T-helper 1 cell (primary cell): ENCODE results near the gene IER3.
A peak's percentile ranks its signal among the peaks of the same experiment; 100 is the strongest.

ENCODE experiments used
- DNase-seq, 5 donors: peaks; one replicate each; pipeline ENCODE4 v3.0.0-alpha.2; 2012 to 2020

Gene IER3

GRCh38 chr6:30747902-30748769 is 3.8 kb upstream of the IER3 start:
- no peak for DNase-seq

- DNase-seq, result no peak
Observed at GRCh38 chr6:30747300-30747687, 2.9 kb upstream of the IER3 start.

GRCh38 chr6:30743099-30744053 is 971 bp downstream of the IER3 start:
- DNase-seq, result peak in 3 of 5 donors; percentile 26 to 64 (median 33)

GRCh38 chr6:30742316-30743098 is 1.8 kb downstream of the IER3 start, which contains the start of gene FLOT1:
TSS of gene FLOT1 (minus strand) at chr6:30742687. CDS start at chr6:30742189, 498 bp downstream.
- peak; percentile 71 to 96 (median 77) for DNase-seq

GRCh38 chr6:30741789-30742315 is 2.5 kb downstream of the IER3 start:
- DNase-seq, result no peak

- DNase-seq, result no peak
Observed at GRCh38 chr6:30741063-30741779, 3.1 kb downstream of the IER3 start.

- no peak for DNase-seq
Observed at GRCh38 chr6:30740540-30740870, 3.8 kb downstream of the IER3 start.

GRCh38 chr6:30738532-30738931 is 5.8 kb downstream of the IER3 start:
- DNase-seq, result no peak

GRCh38 chr6:30735668-30736314 is 8.6 kb downstream of the IER3 start:
- DNase-seq, result no peak

GRCh38 chr6:30732237-30732943 is 12.0 kb downstream of the IER3 start:
- DNase-seq, result no peak

GRCh38 chr6:30730601-30731435 is 13.5 kb downstream of the IER3 start:
- peak; percentile 74 to 87 (median 79) for DNase-seq

GRCh38 chr6:30727920-30728553 is 16.3 kb downstream of the IER3 start:
- no peak for DNase-seq

- no peak for DNase-seq
Observed at GRCh38 chr6:30726506-30727413, 17.6 kb downstream of the IER3 start.

- no peak for DNase-seq
Observed at GRCh38 chr6:30725713-30726505, 18.4 kb downstream of the IER3 start.

- no peak for DNase-seq
Observed at GRCh38 chr6:30724906-30725667, 19.3 kb downstream of the IER3 start.
